Right forelimb (tissue), 1 donor: Measurements from ENCODE around the gene ATF5.

Experiments used
- DNase-seq: peaks from one replicate; pipeline ENCODE4 v3.0.0-alpha.2; 2018

ATF5 gene

DNA sequence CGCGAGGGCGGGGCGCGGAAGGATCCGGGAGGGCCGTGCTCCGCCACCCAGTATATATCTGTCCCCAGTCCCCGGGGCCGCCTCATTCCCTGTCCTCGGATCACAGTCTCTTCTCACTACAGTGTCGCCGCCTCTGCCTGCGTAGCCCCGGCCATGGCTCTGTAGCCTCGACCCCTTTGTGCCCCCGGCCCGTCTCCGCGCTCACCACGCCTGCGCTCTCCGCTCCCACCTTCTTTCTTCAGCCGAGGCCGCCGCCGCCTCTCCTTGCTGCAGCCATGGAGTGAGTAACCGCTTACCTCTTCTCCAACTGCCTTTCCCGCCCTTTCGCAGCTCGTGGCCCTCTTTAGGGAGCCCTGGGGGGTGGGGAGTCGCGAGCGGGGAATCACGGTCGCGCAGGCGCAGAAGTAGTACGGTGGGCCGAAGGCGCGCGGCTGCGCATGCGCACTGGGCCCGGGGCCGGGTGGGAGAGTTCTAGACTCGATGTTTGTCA, at the start of gene ATF5, which contains the start of gene NUP62:
Gene ATF5, plus strand, starts transcription at position 85 of the 490 bp plus-strand sequence. CDS start 1,646 bp downstream, outside the sequence.
Gene NUP62, minus strand, starts transcription at position 384 of the 490 bp plus-strand sequence. CDS start 19,697 bp downstream, outside the sequence.
- DNase-seq, result peak; percentile 95

GRCh38 chr19:49879243-49879963, 49.6 kb upstream of the ATF5 start:
- DNase-seq, result no peak

DNA sequence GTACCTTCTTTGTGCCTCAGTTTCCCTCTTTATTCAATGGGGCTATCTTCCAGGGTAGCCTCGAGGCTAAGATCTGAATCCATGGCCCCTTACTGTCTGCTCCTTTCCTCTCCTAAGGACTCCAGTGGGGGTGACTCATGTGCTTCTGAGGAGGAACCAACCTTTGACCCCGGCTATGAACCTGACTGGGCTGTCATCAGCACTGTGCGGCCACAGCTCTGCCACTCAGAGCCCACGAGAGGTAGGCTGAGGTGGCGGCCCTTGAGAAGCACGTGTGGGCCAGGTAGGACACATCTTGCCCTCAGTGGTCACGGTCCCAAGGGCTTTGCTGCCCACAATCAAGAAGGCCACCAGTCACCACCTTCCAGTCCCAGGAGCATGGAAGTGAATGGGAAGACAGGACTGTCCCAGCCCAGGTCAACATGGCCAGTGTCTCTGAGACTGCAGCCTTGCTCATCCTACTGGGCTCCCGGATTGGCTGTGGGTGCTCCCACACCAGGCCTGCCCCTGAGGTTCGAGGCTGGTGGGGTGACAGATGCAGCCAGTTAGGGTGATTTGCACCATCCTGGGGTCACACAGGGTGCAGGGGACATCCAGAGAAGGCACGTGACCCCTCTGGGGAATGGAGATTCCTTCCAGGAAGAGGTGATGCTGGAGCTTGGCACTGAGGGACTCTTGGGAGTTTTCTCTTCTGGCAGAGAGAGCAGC, 48.7 kb upstream of the ATF5 start:
- no peak for DNase-seq

DNA sequence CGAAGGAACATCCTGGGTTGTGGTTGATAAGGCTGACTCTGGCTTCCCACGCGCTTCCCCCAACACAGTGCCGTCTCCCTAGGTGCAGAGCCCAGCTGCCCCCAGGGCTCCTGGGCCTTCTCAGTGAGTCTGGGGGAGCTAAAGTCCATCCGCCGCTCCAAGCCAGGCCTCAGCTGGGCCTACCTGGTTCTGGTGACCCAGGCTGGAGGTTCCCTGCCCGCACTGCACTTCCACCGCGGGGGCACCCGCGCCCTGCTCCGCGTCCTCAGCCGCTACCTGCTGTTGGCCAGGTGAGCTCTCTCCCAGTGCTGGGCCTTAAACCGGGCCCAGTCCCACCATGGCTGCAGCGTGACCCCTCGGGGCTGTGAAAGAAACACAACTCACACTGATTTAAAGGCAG, 47.8 kb upstream of the ATF5 start:
- DNase-seq, result no peak

DNA sequence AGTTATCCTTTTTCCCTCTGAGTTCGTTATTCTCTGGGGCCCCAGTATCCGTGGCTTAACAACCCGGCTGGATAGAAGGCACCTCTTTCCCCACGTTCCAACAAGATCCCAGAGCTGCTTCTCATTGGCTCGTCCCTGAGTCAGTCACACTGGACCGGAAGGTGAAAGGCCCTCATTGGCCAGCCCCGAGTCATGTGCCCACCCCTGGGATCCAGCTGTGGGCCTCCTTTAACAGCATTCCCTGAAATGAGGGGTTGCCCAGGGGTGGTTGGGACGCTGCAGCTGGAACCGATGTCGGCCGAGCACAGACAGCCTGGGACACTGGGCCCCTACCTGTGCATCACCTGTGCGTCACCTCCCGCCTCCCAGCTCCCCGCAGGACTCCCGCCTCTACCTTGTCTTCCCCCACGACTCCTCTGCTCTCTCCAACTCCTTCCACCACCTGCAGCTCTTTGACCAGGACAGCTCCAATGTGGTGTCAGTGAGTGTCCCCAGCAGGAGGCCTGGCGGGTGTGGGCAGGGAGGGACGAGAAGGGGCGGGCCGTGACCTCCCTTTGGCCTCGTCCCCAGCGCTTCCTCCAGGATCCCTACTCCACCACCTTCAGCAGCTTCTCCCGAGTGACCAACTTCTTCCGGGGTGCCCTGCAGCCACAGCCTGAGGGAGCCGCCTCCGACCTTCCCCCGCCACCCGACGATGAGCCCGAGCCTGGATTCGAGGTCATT, 47.2 kb upstream of the ATF5 start:
- no peak for DNase-seq

DNA sequence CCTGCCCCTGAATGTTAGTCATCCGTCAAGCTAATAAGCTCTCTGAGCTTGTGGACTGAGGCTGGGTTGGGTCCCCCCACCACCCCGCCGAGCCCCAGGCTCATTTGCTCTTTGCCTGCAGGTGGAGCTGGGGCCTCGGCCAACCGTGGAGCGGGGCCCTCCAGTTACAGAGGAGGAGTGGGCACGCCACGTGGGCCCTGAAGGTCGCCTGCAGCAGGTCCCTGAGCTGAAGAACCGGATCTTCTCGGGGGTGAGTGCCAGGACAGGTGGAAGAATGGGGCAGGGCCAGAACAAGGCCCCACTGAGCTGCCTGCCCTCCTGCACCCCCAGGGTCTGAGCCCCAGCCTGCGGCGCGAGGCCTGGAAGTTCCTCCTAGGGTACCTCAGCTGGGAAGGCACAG, 46.4 kb upstream of the ATF5 start:
- no peak for DNase-seq

- DNase-seq, result no peak
Measured at GRCh38 chr19:49883094-49883493, 45.9 kb upstream of the ATF5 start.

GRCh38 chr19:49884109-49884508, 44.9 kb upstream of the ATF5 start:
- DNase-seq, result no peak

- no peak for DNase-seq
Measured at GRCh38 chr19:49884760-49885159, 44.2 kb upstream of the ATF5 start.

- no peak for DNase-seq
Measured at GRCh38 chr19:49887037-49887664, 41.9 kb upstream of the ATF5 start.

DNA sequence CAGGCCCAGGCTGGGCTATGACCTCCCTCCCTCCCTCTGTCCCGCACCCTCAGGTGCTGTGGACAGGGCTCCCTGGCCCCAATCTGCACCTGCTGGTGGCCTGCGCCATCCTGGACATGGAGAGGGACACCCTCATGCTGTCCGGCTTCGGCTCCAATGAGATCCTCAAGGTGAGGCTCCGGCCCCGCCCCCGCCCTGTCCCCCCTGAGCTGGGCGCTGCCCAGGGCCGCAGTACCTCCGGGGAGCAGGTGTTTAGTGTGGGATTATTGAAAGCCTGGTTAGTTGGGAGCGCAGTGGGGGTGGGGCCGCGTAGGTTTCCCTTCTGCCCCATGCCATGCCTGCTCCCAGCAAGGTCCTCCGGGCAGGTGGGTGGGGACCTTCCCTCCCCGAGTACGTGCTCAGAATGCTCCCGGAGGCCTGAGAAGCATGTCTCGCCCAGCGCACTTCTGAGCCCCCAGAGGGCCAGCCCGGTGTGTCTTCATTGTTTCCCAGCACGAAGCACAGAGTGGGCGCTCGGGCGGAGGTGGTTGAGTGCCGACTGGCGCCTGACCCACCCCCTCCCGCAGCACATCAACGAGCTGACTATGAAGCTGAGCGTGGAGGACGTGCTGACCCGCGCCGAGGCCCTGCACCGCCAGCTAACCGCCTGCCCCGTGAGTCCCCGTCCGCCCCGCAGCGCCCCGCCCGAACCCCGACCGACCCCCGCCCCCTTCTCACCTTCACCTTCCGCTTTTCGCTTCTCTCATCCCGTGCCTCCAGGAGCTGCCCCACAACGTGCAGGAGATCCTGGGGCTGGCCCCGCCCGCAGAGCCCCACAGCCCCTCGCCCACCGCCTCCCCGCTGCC, 41.1 kb upstream of the ATF5 start:
- DNase-seq, result no peak

DNA sequence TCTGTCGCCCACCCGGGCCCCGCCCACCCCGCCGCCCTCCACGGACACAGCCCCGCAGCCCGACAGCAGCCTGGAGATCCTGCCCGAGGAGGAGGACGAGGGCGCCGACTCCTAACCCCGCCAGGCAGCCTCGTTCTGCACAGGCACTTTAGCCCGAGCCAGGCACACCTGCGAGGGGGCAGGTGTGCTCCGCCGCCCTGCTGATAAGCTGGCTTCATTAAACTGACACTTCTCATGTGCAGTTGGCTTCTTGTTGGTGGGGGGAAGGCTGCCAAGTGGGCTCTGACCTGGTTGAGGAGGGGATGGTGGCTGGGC, 40.5 kb upstream of the ATF5 start:
- DNase-seq, result no peak

GRCh38 chr19:49889038-49889686, 39.8 kb upstream of the ATF5 start:
- no peak for DNase-seq

GRCh38 chr19:49889687-49890348, 39.2 kb upstream of the ATF5 start:
- peak; percentile 78 for DNase-seq

GRCh38 chr19:49890349-49891311, 38.4 kb upstream of the ATF5 start:
- no peak for DNase-seq

- no peak for DNase-seq
Measured at GRCh38 chr19:49891393-49891792, 37.6 kb upstream of the ATF5 start.

DNA sequence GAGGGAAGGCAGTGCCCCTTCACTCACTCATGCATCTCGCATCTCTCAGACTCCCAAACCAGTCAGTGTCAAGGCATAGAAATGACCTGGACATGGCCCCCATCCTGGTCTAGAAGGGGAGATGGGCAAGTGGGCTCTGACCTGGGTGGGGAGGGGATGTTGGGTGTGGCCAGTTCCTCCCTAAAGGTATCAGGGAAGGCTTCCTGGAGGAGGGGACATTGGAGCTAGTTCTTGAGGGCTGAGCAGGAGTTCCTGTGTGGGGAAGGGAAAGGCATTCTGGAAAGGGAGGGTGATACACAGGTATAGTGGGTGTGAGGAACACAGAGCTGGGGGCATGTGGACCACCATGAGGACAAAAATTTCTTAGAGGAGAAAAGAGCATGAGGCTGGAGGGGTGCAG, 36.3 kb upstream of the ATF5 start:
- no peak for DNase-seq

GRCh38 chr19:49894011-49894664, 34.9 kb upstream of the ATF5 start:
- no peak for DNase-seq

DNA sequence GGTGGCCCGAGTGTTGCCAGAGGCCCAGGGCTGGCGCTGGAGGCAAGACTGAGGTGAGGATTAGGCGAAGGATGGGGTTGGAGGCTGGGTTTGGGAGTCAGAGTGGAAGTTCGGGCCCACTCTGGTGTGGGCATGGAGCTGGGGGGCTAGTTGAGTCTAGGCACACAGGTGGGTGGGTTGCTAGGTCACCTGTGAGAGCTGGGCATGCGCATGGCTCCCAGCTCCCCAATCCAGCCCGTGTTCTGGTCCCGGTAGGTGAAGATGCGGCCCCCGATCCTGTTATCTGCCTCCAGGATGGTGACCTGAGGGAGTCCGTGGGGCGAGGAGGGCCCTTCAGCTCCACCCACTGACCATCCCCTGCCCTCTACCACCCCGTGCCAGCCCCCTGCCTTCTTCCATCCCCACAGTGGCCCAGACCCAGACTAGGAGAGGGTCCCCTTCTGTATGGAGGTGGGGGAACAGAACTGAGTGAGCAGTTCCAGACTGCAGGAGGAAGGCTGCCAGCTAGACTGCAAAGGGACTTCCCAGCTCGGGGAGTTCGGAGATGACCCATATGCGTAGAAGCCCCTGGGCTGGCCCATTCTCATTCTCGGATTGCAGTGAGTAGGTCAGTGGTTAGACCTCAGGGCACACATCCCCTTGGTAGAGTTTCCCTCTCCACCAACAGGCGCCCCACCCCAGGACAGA, 34.0 kb upstream of the ATF5 start:
- DNase-seq, result no peak
